Stimulated activated naive CD8-positive, alpha-beta T cell treated with anti-CD3 and anti-CD28 coated beads, Interleukin-15, amount 100 ng/mL, for 72 hours (primary cell): ENCODE results near the gene SPTBN4.
"Not testable (repeated sequence)": the region's sequence is repeated elsewhere in the genome, so short reads cannot be mapped to it uniquely, and the experiment has no call there.

Source experiments
- ATAC-seq: fragments of 150-1000 bp; cut with Tn5 transposase; 2 replicates; pipeline ENCODE4 v1.10.0; 2021; ENCODE audit warnings: mild to moderate bottlenecking, moderate library complexity
- DNase-seq, 2 donors: peaks; one replicate each; pipeline ENCODE4 v3.0.0; 2021 to 2022
- H3K27ac Mint-ChIP-seq, 2 donors: one replicate each; pipeline ENCODE4 v1.8.0; 2022; ENCODE audit warnings: mild to moderate bottlenecking in 2 of 2, mixed read lengths in 2 of 2, moderate library complexity in 2 of 2
- H3K27me3 Mint-ChIP-seq: one replicate; pipeline ENCODE4 v1.8.0; 2022; ENCODE audit warnings: mixed read lengths
- H3K4me1 Mint-ChIP-seq: one replicate; pipeline ENCODE4 v1.8.0; 2022; ENCODE audit warnings: mild to moderate bottlenecking, mixed read lengths
- H3K4me3 Mint-ChIP-seq, 2 donors: one replicate each; pipeline ENCODE4 v1.8.0; 2022; ENCODE audit warnings: mild to moderate bottlenecking in 2 of 2, mixed read lengths in 2 of 2, moderate library complexity in 1 of 2
- H3K9me3 Mint-ChIP-seq, 2 donors: one replicate each; pipeline ENCODE4 v1.8.0; 2022; ENCODE audit warnings: mixed read lengths in 2 of 2

SPTBN4 gene

DNA sequence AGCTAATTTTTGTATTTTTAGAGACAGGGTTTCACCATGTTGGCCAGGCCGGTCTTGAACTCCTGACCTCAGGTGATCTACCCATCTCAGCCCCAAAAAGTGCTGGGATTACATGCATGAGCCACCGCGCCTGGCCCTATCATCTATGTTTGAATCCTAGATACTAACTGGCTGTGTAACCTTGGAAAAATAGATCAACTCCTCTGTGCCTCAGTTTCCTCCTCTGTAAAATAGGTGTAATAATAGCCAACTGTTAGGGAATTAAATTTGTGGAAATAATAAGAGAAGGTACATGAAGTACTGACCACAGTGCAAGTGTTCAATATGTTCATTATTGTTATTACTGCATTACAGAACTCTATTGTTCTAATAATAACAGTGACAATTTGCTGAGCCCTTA lies 4.3 kb downstream of the SPTBN4 start:
- no peak overlapping the region for H3K4me3 Mint-ChIP-seq
- H3K27me3 Mint-ChIP-seq, result peaks cover 8% of the 10 kb centered on the region
- H3K27ac Mint-ChIP-seq, result no peak overlapping the region
- no peaks in the 10 kb centered on the region for H3K9me3 Mint-ChIP-seq
- no peak for DNase-seq
- ATAC-seq, result no peak
- H3K4me1 Mint-ChIP-seq, result peaks cover 8% of the 10 kb centered on the region

DNA sequence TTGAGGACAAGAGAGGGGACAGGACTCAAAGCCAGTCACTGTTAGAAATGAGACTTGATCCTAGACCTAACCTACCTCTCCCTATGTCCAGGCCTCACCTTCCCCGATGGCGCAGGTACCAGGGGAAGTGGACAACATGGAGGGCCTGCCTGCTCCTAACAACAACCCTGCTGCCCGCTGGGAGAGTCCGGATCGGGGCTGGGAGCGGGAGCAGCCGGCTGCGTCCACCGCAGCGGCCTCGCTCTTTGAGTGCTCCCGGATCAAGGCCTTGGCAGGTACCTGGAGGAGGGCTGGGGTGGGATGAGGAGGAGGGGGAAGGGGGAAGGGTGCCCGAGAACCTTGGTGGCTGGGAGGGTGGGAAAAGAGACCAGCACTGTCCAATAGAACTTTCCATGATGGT lies 5.7 kb downstream of the SPTBN4 start:
- Mint-ChIP-seq H3K4me3 (no peak overlapping the region), H3K9me3 (no peaks in the 10 kb centered on the region), H3K27ac (no peak overlapping the region), H3K27me3 (no peaks in the 10 kb centered on the region), H3K4me1 (no peaks in the 10 kb centered on the region)
- ATAC-seq (no peak), DNase-seq (no peak)

DNA sequence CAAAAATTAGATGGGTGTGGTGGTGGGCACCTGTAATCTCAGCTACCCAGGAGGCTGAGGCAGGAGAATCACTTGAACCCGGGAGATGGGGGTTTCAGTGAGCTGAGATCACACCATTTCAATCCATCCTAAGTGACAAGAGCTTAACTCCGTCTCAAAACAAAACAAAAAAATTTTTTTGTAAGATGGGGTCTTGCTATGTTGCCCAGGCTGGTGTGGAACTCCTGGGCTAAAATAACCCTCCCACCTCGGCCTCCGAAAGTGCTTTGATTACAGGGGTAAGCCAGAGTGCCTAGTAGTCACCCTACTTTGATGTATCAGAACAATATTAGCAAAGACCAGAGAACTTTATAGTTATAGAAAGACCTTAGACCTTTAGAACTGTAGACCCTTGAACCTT lies 7.9 kb downstream of the SPTBN4 start:
- no peaks in the 10 kb centered on the region for H3K4me1 Mint-ChIP-seq
- no peak for DNase-seq
- H3K27me3 Mint-ChIP-seq, result no peaks in the 10 kb centered on the region
- no peak for ATAC-seq
- no peak overlapping the region for H3K4me3 Mint-ChIP-seq
- H3K9me3 Mint-ChIP-seq, result no peaks in the 10 kb centered on the region
- H3K27ac Mint-ChIP-seq, result no peak overlapping the region

DNA sequence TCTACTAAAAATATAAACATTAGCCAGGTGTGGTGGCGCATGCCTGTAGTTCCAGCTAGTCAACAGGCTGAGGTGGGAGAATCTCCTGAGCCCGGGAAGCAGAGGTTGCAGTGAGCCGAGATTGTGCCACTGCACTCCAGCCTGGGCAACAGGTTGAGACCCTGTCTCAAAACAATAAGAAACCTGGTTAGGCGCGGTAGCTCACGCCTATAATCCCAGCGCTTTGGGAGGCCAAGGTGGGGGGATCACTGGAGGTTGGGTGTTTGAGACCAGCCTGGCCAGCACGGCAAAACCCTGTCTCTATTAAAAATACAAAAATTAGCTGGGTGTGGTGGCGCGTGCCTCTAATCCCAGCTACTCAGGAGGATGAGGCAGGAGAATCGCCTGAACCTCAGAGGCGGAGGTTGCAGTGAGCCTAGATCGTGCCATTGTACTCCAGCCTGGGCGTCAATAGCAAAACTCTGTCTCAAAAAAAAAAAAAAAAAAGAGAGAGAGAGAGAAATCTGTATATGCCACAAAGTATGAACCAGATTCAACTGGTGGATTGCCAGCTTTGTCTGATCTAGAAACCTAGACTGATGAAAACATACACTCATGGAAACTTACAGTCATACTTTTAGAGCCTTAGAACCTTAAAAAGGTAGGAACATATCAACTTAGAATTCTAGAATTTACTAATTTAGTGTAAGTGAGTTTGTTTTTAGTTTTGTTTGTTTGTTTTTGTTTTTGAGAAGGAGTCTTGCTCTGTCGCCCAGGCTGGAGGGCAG lies 9.3 kb downstream of the SPTBN4 start:
- H3K4me1 Mint-ChIP-seq, H3K4me3 Mint-ChIP-seq, H3K27me3 Mint-ChIP-seq, DNase-seq, H3K9me3 Mint-ChIP-seq, ATAC-seq, H3K27ac Mint-ChIP-seq: not testable (repeated sequence)

DNA sequence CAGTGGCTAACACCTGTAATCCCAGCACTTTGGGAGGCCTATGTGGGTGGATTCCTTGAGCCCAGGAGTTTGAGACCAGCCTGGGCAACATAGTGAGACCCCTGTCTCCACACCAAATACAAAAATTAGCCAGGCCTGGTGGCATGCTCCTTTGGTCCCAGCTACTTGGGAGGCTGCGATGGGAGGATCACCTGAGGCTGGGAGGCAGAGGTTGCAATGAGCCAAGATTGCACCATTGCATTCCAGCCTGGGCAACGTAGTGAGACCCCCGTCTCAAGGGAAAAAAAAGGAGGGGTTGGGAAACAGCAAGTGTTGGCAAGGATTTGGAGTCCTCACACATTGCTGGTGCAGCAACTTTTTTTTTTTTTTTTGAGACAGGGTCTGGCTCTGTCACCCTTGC lies 19.2 kb downstream of the SPTBN4 start:
- no peak for ATAC-seq
- no peak for DNase-seq
- no peaks in the 10 kb centered on the region for H3K9me3 Mint-ChIP-seq
- H3K4me3 Mint-ChIP-seq, result no peak overlapping the region
- peaks cover 44% of the 10 kb centered on the region for H3K27me3 Mint-ChIP-seq
- no peak overlapping the region for H3K27ac Mint-ChIP-seq
- peaks cover 10% of the 10 kb centered on the region for H3K4me1 Mint-ChIP-seq

DNA sequence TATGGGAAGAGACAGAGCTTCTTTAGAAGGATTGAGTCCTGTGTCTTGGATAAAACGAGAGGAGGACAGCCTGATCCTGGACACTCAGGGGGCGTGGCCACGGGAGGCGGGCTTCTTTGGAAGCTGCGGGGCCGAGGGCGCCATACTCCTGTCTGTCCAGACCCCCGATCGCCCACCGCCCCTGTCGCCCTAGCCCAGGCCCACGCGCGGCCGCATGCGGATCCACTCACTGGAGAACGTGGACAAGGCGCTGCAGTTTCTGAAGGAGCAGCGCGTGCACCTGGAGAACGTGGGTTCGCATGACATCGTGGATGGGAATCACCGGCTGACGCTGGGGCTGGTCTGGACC lies 23.1 kb downstream of the SPTBN4 start:
- ATAC-seq (no peak), DNase-seq (no peak)
- Mint-ChIP-seq H3K27ac (no peak overlapping the region), H3K27me3 (peaks cover 40% of the 10 kb centered on the region), H3K9me3 (no peaks in the 10 kb centered on the region), H3K4me1 (peaks cover 10% of the 10 kb centered on the region), H3K4me3 (no peak overlapping the region)

DNA sequence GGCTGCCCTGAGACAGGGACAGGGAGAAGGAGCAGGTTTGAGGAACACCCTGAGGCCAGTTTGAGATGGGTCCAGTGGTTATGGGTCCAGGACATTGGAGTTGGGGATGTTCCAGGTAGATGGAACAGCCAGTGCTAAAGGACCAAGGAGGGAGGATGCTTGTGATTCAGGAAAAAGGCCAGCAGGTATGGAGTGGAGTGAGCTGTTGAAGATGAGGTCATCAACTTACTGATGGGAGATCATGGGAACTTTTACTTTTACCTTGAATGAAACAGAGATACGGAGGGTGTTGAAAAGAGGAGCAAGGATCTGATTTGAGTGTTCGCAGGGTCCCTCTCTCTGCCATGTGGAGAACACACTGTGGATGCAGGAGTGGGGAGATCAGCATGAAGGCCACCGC lies 25.5 kb downstream of the SPTBN4 start:
- Mint-ChIP-seq H3K4me3 (no peak overlapping the region), H3K9me3 (no peaks in the 10 kb centered on the region), H3K27ac (no peak overlapping the region), H3K4me1 (peaks cover 10% of the 10 kb centered on the region), H3K27me3 (peaks cover 21% of the 10 kb centered on the region)
- DNase-seq (no peak), ATAC-seq (no peak)

DNA sequence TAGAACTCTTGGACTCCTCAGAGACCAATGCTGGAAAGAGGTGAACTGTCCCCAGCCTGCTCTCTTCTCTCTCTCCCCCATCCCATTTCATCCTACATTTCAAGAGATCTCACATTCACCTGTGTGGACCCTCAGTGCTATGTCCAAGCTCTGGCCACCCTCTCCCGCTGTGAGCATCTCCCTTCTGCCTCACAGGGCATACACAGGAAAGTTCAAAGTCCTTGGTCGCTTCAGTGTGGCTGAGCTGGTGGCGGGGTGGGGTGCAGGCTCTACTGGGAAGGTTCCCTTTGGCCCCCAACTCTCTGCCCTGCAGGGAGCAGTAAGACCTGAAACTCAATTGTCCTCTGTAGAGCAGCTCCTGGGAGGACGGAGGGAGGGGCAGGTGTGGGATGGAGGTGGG lies 27.0 kb downstream of the SPTBN4 start:
- ATAC-seq (no peak), DNase-seq (no peak)
- Mint-ChIP-seq H3K27ac (no peak overlapping the region), H3K27me3 (peaks cover 9% of the 10 kb centered on the region), H3K4me1 (no peaks in the 10 kb centered on the region), H3K9me3 (no peaks in the 10 kb centered on the region), H3K4me3 (no peak overlapping the region)

DNA sequence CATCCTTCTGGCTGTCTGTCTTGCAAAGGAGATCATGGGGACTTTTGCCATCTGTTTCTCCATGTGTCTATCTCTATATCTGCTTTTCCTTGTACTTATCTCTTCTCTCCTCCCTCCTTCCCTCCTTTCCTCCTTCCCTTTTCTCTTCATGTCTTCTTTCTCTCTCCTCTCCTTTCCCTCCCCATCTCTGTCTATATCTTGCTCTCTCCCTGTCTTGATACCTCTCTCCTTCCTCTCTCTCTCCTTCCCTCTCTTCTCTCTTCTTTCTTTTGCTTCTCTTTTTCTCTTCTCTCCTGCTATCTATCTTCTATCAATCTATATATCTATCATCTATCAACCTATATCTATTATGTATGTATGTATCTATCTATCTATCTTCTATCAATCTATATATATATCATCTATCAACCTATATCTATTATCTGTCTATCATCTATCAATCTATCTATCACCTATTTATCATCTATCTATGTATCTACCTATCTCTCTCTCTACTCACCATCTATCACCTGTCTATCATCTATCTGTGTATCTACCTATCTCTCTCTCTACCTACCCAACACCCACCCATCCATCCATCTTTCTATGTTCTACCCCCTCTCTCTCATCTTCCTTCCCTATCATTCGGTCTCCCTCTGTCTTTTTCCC lies 27.5 kb downstream of the SPTBN4 start:
- ATAC-seq (no peak), DNase-seq (no peak)
- Mint-ChIP-seq H3K27ac (peak overlapping the region in 1 of 2 donors; percentile 16), H3K27me3 (peaks cover 9% of the 10 kb centered on the region), H3K4me3 (no peak overlapping the region), H3K9me3 (no peaks in the 10 kb centered on the region), H3K4me1 (no peaks in the 10 kb centered on the region)

DNA sequence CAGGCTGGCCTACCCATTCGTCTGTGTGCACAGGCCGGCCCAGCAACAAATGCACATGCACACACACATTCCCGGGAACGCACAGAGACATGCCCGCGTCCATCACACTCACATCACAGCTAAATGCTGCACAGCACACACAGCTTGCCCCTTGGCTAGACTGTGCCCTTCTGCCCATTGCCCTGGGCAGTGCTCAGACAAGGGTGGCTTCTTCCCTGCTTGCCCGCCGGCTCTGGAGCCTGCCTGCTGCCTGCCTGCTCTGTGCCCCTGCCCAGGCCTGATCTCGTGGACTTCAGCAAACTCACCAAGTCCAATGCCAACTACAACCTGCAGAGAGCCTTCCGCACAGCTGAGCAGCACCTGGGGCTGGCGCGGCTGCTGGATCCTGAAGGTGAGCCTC lies 30.4 kb downstream of the SPTBN4 start:
- DNase-seq (no peak), ATAC-seq (no peak)
- no peak overlapping the region for H3K4me3 Mint-ChIP-seq
- no peaks in the 10 kb centered on the region for H3K4me1 Mint-ChIP-seq
- no peaks in the 10 kb centered on the region for H3K9me3 Mint-ChIP-seq
- peaks cover 16% of the 10 kb centered on the region for H3K27me3 Mint-ChIP-seq
- peak overlapping the region in 1 of 2 donors; percentile 20 for H3K27ac Mint-ChIP-seq

DNA sequence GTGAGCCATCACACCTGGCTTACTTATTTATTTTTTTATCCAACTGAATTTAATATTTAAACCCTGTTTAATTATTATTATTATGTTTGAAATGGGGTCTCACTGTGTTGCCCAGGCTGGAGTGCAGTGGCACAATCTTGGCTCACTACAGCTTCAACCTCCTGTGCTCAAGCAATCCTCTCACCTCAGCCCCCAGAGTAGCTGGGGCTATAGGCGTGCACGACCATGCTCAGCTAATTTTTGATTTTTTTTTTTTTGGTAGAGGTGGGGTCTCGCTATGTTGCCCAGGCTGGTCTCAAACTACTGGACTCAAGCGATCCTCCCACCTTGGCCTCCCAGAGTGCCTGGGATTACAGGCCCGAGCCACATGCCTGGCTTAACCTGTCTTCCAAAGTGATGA lies 32.5 kb downstream of the SPTBN4 start:
- no peak for ATAC-seq
- H3K9me3 Mint-ChIP-seq, result no peaks in the 10 kb centered on the region
- no peaks in the 10 kb centered on the region for H3K4me1 Mint-ChIP-seq

DNA sequence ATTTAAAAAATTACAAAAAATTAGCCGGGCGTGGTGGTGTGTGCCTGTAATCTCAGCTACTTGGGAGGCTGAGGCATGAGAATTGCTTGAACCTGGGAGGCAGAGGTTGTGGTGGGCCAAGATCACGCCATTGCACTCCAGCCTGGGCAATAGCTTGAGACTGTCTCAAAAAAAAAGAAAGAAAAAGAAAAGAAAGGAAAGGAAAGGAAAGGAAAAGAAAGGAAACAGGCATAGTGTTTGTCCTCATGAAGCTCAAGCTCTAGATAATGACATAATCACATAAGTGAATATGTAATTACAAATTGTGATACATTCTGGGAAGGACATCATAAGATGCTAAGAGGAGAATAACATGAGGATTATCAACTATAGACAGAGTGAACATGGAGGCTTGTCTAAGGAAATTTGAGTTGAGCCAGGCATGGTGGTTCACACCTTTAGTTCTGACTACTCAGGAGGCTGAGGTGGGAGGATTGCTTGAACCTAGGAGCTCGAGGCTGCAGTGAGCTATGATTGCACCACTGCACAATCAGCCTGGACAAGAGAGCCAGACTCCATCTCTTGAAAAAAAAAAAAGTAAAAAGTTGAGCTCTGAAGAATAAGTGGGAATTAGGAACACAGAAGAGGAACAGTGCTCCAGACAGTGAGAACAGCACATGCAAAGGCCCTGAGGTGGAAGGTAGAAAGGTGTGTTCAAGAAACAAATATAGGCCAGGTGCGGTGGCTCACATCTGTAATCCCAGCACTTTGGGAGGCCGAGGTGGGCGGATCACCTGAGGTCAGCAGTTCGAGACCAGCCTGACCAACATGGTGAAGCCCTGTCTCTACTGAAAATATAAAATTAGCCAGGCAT lies 34.1 kb downstream of the SPTBN4 start:
- peak overlapping the region in 1 of 2 donors; percentile 73 for H3K27ac Mint-ChIP-seq
- DNase-seq, H3K9me3 Mint-ChIP-seq, ATAC-seq, H3K4me3 Mint-ChIP-seq, H3K4me1 Mint-ChIP-seq: not testable (repeated sequence)
- peaks cover 26% of the 10 kb centered on the region for H3K27me3 Mint-ChIP-seq

More for the DNA sequence above, 32.5 kb downstream of the SPTBN4 start:
- Mint-ChIP-seq H3K27me3 (peaks cover 35% of the 10 kb centered on the region), H3K27ac (no peak overlapping the region), H3K4me3 (no peak overlapping the region)
- no peak for DNase-seq

DNA sequence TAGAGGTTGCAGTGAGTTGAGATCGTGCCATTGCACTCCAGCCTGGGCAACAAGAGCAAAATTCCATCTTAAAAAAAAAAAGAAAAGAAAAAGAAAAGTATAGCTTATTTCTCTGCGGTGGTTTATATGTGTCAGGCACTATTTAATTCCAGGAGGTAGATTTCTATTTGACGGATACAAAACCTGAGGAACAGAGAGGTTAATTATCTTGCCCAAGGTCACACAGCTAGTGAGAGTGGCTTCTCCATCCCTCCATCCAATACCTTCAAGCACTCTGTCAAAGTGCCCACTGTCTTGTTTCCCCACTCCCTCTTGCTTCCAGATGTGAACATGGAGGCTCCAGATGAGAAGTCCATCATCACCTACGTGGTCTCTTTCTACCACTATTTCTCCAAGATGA lies 34.8 kb downstream of the SPTBN4 start:
- Mint-ChIP-seq H3K27ac (no peak overlapping the region), H3K4me1 (no peaks in the 10 kb centered on the region), H3K9me3 (no peaks in the 10 kb centered on the region), H3K4me3 (no peak overlapping the region), H3K27me3 (peaks cover 26% of the 10 kb centered on the region)
- DNase-seq, result no peak
- no peak for ATAC-seq

DNA sequence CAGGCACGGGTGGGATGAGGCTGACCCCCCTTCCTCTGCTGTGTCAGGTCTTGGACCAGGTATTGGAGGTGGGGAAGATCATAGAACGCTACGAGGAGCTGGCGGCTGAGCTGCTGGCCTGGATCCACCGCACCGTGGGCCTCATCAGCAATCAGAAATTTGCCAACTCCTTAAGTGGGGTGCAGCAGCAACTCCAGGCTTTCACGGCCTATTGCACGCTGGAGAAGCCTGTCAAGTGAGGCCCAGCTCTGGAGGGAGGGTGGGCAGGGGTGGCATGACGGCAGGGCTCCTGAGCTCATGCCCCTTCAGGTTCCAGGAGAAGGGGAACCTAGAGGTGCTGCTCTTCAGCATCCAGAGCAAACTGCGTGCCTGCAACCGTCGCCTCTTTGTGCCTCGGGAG lies 35.3 kb downstream of the SPTBN4 start:
- Mint-ChIP-seq H3K4me3 (no peak overlapping the region), H3K9me3 (no peaks in the 10 kb centered on the region), H3K4me1 (no peaks in the 10 kb centered on the region), H3K27ac (no peak overlapping the region), H3K27me3 (peaks cover 26% of the 10 kb centered on the region)
- DNase-seq, result no peak
- ATAC-seq, result no peak

DNA sequence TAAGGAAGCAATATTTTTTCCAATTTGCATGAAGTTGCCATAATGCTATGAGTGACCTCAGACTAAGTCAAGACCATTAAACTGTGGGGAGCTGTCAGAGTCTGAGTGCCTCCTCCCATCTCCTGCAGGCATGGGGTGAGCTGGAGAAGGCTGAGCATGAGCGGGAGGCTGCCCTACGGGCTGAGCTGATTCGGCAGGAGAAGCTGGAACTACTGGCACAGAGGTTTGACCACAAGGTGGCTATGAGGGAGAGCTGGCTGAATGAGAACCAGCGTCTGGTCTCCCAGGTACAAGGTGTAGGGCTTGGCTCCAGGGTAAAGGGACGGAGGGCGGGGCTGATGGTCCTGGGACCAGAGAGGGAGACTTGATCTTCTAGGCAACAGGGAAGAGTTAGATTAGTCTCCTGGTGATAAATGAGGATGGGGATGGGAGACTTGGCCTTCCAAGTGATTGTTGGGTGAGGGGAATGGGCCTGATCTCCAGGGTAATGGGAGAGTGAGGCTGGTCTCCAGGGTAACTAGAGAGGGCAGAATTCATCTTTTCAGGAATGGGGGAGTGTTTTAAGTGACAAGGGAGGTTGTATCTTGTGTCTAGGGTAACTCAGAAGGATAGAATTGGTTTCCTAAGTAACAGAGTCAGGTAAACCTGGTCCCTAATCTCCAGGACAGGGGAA lies 36.0 kb downstream of the SPTBN4 start:
- Mint-ChIP-seq H3K27me3 (peaks cover 26% of the 10 kb centered on the region), H3K9me3 (no peaks in the 10 kb centered on the region), H3K4me3 (no peak overlapping the region), H3K27ac (no peak overlapping the region), H3K4me1 (no peaks in the 10 kb centered on the region)
- DNase-seq (no peak), ATAC-seq (no peak)

DNA sequence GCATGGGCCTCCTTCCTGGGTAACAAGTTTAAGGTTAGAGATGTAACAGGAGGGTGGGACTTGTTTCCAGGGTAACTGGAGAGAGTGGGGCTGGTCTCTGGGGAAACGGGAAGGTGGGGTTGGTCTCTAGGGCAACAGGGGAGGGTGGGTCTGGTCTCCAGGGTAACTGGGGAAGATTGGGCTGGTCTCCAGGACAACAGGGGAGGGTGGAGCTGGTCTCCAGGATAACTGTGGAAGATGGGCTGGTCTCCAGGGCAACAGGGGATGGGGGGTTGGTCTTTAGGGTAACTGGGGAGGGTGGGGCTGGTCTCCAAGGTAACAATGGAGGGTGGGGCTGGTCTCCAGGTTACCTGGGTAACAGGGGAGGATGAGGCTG lies 36.5 kb downstream of the SPTBN4 start:
- H3K4me3 Mint-ChIP-seq, result no peak overlapping the region
- ATAC-seq (no peak), DNase-seq (no peak)
- no peaks in the 10 kb centered on the region for H3K4me1 Mint-ChIP-seq
- H3K27ac Mint-ChIP-seq, result no peak overlapping the region
- no peaks in the 10 kb centered on the region for H3K9me3 Mint-ChIP-seq
- H3K27me3 Mint-ChIP-seq, result peaks cover 31% of the 10 kb centered on the region
